ENCODE data around the gene BRF1. TPM values are rescaled to one million over a fixed set of nuclear protein-coding genes. Genes with fewer than 3 reads are reported as not detected.

Gene BRF1
- total RNA-seq, 1 donor from 2014 or later: 47.7 TPM

DNA sequence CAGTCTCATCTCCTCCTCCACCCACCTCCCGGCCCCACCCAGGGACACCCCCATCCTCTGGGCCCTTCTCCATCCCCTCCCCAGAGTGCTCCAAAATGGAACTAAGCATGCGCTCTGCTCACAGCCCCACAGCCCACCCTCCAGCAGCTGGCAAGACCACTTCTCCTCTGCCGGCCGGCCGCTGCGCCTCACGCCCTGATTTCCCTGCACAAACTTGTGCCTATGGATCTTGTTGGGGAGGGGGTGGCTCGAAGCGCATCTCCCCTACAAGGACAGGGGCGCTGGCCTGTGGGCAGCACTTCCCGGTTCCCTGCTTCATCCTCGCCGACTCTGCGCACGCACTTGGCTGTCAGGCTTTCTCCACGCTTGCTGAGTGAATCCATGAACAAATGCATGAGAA is 100.2 kb downstream of the BRF1 start:
- Mint-ChIP-seq H3K36me3 (no peaks in the 10 kb centered on the region), H3K4me3 (no peak overlapping the region), H3K27ac (peak overlapping the region; percentile 21), H3K27me3 (peaks cover 7% of the 10 kb centered on the region), H3K4me1 (ENCODE audit: unreplicated experiment) (no peaks in the 10 kb centered on the region), H3K9me3 (no peaks in the 10 kb centered on the region)
- TF ChIP-seq, protein P1, sequence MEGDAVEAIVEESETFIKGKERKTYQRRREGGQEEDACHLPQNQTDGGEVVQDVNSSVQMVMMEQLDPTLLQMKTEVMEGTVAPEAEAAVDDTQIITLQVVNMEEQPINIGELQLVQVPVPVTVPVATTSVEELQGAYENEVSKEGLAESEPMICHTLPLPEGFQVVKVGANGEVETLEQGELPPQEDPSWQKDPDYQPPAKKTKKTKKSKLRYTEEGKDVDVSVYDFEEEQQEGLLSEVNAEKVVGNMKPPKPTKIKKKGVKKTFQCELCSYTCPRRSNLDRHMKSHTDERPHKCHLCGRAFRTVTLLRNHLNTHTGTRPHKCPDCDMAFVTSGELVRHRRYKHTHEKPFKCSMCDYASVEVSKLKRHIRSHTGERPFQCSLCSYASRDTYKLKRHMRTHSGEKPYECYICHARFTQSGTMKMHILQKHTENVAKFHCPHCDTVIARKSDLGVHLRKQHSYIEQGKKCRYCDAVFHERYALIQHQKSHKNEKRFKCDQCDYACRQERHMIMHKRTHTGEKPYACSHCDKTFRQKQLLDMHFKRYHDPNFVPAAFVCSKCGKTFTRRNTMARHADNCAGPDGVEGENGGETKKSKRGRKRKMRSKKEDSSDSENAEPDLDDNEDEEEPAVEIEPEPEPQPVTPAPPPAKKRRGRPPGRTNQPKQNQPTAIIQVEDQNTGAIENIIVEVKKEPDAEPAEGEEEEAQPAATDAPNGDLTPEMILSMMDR (conservative IDR thresholded peaks at IDR 0.05): no peak
- no peak for DNase-seq (ENCODE audit: extremely low spot score, unreplicated experiment)

DNA sequence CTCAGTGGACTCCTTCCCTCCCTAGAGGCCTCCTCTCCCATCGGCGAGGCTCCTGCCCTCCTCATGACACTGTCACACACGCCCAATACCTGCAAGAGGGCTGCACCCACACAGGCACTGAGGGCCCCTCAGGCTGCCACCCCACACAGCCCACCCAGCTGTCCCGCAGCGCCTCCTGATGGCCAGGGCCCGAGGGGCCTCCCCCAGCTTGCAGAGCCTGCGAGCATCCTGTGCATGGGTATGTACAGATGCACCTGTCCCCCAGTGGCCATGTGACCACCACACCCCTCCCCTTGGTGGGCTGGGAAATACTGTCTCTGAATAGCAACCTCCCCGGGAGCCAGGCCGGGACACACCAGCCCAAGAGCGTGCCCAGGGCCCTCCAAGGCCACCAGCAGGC is 100.7 kb downstream of the BRF1 start:
- H3K4me1 Mint-ChIP-seq (ENCODE audit: unreplicated experiment): no peaks in the 10 kb centered on the region
- H3K9me3 Mint-ChIP-seq: no peaks in the 10 kb centered on the region
- no peaks in the 10 kb centered on the region for H3K36me3 Mint-ChIP-seq
- H3K27ac Mint-ChIP-seq: no peak overlapping the region
- TF ChIP-seq, protein P1 (conservative IDR thresholded peaks at IDR 0.05): no peak
- no peak for DNase-seq (ENCODE audit: extremely low spot score, unreplicated experiment)
- no peak overlapping the region for H3K4me3 Mint-ChIP-seq
- H3K27me3 Mint-ChIP-seq: peaks cover 7% of the 10 kb centered on the region

GRCh38 chr14:105199093-105199492 is 101.7 kb downstream of the BRF1 start:
- Mint-ChIP-seq H3K4me3 (peak overlapping the region; percentile 52), H3K9me3 (no peaks in the 10 kb centered on the region), H3K36me3 (no peaks in the 10 kb centered on the region), H3K27me3 (peaks cover 14% of the 10 kb centered on the region), H3K27ac (peak overlapping the region; percentile 43), H3K4me1 (ENCODE audit: unreplicated experiment) (no peaks in the 10 kb centered on the region)
- no peak for DNase-seq (ENCODE audit: extremely low spot score, unreplicated experiment)
- TF ChIP-seq, protein P1 (conservative IDR thresholded peaks at IDR 0.05): no peak

DNA sequence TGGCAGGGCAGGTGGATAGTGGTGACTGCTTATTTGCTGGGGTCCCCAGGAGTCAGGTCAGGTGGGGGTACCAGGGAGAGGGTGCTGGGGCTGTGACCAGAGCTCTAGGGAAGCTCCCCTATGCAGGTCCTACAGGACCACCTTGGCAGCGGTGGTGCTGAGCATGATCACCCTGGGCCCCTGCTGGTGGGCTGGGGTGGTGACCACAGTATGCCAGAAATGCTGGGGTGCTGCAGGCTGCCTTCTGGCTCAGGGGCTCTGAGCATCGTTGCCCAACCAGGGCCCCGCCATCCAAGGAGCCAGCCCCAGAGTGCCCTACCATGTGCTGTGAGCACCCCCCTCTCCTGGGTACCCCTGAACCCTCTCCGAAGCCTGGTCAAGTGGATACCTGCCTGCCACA is 102.2 kb downstream of the BRF1 start:
- H3K4me3 Mint-ChIP-seq: no peak overlapping the region
- TF ChIP-seq, protein P1 (conservative IDR thresholded peaks at IDR 0.05): peak; percentile 53
- no peaks in the 10 kb centered on the region for H3K36me3 Mint-ChIP-seq
- no peak for DNase-seq (ENCODE audit: extremely low spot score, unreplicated experiment)
- no peaks in the 10 kb centered on the region for H3K9me3 Mint-ChIP-seq
- peak overlapping the region; percentile 43 for H3K27ac Mint-ChIP-seq
- peaks cover 14% of the 10 kb centered on the region for H3K27me3 Mint-ChIP-seq
- H3K4me1 Mint-ChIP-seq (ENCODE audit: unreplicated experiment): no peaks in the 10 kb centered on the region

DNA sequence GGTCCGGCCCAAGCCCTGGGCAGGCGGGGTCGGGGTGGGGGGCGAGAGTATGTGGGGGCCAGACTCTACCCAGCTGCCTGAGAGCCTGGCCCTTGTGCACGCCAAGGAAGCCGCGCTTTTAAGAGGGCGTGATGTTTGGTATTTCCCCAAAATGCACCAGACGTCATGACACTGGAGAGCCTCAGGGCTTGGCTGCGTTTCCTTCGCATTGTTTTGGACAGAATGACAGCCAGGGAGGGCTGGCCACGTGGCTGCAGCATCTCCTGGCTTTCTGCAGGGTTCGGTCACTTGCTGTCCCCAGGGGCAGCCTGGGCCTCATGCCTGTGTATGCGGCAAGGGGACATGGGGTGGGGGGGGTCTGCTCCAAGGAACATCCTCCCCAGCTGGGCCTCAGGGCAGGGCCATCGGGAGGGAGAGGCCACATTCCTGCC is 103.6 kb downstream of the BRF1 start:
- Mint-ChIP-seq H3K27me3 (peaks cover 14% of the 10 kb centered on the region), H3K4me3 (no peak overlapping the region), H3K27ac (no peak overlapping the region), H3K36me3 (no peaks in the 10 kb centered on the region), H3K4me1 (ENCODE audit: unreplicated experiment) (no peaks in the 10 kb centered on the region), H3K9me3 (no peaks in the 10 kb centered on the region)
- DNase-seq (ENCODE audit: extremely low spot score, unreplicated experiment): no peak
- TF ChIP-seq, protein P1 (conservative IDR thresholded peaks at IDR 0.05): no peak
